UCSD-AML1 (cell line): ENCODE data around the gene TSC1.

Experiments
- DNase-seq: peaks from one replicate; lab custom pipeline; 2025; ENCODE audit not compliant: unreplicated experiment; lab: John Stamatoyannopoulos, UW

Gene TSC1

DNA sequence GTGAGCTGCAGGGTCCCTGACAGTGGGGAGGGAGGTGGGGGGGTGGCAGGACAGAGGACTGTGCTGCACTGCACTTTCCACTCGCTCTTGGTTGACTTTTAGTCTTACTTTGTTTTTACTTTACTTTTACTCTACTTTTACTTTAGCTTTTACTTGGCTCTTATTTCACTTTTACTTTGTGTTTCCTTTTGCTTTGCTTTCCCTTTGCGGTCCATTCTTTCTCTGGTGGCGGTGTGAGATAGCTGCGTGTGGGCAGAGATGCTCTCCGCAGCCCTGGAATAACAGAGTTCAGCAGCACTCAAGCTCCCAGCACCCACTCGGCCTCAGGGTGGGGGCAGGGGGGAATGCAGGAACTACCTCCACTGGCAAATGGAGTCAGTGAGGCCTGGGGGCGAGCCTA, 71.0 kb downstream of the TSC1 start:
- DNase-seq, result no peak

DNA sequence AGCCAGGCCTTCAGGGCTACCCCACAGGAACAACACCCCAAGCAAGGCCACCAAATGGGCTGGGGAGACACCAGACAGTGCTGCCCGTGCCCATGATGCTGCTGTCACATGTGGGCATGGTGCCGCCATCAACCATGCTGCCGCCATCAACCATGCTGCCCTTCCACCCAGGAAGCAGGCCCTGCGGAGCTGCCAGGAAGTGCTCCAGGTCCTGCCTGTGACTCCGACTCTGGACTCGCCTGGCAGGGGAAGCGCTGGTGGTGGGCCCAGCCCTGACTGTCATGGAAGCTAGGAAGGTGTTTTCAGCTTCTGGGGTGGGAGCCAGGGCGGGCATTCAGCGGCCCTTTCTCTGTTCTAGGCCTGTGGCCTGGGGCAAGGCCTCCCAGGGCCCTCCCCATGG, 75.2 kb downstream of the TSC1 start:
- no peak for DNase-seq

DNA sequence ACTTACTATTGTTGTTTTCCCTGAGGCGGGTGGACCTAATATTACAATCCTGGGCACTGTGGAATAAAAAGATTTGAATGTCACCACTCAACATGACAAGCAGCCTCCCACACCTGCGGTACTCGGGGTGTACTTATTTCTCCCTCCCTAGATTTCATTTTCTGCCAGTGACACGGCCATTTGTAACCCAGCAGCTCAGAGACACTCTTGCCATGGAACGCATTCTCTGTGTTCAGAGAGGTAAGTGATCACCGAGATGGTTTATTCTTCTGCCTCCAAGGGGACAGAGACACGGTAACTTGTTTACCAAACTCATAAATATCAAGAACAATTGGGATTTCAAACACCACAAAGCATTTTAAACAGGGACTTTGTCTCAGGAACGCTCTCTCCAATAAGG, 77.5 kb downstream of the TSC1 start:
- no peak for DNase-seq

DNA sequence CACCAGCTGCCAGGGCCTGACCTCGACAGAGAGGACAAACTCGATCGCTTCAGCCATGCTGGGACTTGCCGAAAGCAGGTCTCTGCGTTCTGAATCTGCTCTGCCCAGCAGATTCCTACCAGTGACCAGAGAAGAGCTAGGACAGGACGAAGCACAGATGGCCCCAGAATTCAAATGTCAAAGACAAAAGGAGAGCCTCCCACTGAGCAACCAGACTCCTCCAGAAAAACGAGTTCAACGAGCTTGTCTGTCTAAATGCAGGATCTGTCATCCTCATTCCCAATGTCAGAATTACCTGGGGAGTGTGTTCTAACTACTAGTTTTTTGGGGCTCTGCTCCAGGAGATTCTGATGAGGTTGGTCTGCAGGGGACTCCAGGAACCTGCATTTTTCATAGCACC, 79.7 kb downstream of the TSC1 start:
- no peak for DNase-seq

DNA sequence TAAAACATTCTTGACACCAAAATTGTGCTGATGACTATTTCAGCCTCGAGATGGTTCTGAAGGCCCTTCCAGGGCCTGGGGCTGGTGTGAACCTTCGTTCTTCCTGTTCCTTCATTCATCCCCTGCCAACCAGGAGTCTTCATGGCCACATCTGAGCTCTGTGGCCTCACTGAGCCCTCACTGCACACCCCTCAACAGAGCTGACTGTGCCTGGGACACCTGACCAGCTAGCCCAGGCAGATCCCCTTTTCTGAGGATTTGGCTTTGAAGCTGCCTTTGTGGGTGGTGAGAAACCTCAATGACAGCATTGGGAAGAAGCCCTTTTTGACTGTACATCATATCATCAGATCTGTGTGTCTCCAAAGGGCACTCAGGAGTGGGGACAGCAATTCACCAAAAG, 80.1 kb downstream of the TSC1 start:
- no peak for DNase-seq

DNA sequence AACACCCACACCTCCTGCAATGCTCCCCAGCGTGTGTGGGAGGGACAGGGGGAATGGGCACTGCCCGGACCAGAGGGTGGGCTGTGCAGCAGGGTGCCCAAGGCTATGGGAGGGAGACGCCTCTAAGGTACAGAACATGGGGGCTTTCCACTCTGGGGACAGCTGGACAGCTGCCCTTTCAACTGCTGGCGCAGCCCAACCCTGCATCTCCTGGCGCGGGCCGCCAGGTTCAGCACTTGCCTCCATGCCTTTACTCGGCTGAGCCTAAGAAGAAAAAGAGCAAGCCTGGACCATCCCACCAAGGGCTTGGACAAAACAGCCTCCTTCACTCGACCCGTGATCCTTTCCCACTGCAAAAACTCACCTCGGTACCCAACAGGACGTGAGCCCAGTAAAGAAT, 81.3 kb downstream of the TSC1 start:
- no peak for DNase-seq

DNA sequence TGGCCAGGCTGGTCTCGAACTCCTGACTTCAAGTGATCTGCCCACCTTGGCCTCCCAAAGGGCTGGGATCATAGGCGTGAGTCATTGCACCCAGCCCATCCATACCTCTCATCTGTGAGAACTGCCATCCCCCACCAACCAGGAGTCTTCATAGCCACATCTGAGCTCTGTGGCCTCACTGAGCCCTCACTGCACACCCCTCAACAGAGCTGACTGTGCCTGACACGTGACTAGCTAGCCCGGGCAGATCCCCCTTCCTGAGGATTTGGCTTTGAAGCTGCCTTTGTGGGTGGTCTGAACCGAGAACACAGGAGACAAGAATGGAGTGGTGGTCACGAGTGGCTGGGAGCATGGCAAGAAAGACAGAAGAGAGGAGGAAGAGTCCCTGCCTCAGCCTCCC, 81.9 kb downstream of the TSC1 start:
- no peak for DNase-seq

DNA sequence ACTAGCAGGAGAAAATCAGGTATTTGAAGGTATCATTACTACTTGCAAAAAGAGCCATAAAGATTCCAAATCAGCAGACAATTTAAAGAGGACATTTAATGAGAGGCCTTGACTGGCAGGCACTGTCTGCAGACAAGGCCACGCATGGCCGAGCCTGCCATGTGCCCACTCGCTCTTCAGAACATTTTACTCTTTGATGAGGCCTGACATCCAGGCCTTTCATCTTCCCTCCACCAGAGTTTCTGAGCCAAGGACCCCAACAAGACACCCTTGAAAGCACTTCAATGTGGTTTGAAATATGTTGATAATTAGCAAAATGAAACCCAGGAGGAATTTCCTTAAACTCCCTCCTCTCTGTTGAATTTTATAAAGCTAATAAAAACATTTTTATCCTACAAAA, 82.8 kb downstream of the TSC1 start:
- DNase-seq, result no peak

DNA sequence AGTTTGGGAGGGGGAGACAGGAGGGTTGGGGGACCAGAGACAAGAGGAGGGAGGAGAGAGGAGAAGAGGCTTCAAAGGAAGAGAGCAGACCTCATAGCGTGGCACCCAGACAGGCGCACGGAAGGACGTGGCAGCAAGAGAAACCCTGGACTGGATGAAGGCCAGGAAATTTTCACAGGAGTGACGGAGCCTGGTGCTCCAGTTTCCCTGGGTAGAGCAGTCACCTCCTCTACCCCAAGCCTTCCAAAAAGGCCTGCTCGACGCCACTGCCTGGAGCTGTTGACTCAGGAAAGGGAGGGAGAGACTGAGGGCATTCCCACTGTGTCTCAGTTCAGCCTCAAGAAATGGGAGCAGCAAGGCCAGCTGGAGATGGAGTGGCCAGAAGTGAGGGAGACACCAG, 85.7 kb downstream of the TSC1 start:
- no peak for DNase-seq

DNA sequence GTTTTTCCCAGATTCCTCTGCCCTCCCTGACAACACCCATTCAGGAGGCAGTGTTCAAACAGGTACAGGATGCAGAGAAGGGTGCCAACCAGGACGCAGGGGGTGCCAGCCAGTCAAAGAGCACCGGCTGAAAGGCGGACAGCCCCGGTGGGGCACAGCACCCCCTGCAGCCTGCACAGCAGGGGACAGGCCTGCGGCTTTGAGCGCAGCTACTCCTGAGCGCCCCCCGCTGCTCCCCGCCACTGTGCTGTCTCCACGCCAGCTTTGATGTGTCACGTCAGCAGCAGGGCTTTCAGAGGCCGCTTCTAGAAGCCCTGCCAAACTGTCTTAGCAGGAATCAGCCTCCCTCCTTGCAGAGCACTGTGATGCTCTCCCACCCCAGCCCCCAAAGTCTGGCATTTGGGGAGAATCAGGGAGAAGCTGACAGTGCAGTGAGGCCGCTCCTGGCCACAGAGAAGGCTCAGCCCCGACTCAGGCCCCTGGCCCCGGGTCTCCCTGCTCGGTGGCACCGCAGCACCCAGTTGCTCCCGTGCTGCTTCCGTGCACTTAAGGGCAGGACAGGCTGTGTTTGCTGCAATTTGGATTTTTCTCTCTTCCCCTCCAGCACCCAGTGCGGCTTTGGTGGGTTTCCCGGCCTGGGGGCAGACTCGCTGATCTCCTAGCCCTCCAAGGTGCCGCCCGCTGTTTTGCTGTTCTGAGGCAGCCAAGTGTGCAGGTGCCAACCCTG, 86.6 kb downstream of the TSC1 start:
- no peak for DNase-seq

DNA sequence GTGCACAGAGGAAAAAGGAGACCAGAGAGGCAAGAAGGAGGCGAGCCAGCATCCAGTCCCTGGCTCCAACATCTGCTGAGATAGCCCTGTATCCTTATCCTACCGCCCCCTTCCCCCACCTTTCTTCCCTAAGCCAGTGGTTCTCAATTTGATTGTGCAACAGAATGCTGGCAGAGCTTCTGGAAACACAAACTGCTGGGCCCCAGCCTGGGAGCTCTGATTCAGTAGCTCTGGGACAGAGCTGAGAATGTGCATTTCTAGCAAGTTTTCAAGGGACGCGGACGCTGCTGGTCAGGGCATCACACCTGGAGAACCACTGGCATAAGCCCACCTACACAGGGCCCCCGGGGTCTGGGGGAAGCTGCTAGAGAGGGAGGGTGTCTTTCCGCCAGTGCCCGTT, 87.4 kb downstream of the TSC1 start:
- no peak for DNase-seq

DNA sequence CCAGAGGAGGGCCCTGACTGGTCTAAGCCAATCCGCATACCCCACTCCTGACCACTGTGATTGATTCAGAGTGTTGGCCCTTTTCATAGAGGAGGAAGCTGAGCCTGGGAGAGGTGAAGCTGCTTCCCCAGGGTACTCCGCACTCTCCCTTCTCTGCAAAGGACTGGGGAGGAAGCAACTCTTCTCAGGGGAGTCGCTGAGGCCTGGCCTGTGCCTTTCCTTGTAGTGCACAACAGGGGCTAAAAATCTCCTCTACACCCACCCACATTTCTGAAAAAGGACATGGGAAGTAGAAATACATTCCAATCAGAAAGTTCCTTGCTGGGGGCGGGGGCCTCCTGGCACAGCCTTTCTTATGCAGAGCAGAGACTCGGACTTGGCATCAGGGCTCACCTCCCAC, 88.5 kb downstream of the TSC1 start:
- DNase-seq, result no peak

DNA sequence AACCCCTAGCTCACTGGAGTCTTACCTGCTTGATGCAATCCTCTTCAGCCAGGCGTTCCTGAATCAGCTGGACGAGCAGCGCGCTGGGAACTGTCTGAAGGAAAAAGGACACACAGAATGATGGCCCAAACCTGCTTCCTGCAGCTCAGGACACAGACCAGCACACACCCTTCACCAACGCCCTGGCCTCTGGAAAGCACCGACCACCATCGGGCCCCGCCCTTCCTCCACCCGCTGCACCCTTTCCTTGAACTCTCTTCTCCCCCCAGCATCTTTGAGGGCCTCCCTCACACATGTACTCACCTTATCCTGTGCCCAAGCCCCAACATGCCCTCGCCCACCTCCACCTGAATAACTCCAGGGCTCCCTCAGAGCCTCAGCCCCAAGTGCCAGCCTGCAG, 89.6 kb downstream of the TSC1 start:
- no peak for DNase-seq

DNA sequence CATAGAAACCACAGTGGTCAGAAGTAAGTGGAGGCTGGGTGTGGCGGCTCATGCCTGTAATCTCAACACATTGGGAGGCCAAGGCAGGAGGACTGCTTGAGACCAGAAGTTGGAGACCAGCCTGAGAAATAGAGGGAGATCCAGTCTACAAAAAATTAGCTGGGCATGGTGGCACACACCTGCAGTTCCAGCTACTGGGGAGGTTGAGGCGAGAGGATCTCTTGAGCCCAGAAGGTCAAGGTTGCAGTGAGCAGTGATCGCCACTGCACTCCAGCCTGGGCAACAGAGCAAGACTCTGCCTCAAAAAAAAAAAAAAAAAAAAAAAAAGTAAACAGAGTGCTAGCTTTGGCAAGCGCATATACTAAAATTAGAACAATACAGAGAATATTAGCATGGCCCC, 90.9 kb downstream of the TSC1 start:
- DNase-seq, result no peak

DNA sequence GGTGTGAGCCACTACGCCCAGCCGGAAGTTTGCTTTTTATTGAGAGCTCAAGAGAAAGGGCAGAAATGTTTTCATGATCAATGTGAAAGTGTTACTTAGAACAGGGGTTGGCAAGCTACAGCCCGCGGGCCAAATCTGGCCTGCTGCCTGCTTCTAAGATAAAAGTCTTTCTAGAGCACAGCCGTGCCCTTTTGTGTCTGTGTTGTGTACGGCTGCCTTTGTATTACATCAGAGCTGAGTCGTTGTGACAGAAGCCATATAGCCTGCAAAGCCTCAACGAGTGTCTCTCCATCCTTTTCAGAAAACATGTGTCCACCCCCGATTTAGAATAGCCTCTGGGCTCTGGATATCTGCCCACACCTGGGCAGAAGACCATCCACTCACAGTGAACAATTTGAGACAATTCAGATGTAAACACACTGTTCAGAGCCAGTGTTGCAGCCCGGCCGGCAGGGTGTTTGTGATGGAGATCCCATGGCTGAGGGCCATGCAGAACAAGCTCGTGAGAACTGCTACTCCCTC, 95.2 kb downstream of the TSC1 start:
- no peak for DNase-seq

DNA sequence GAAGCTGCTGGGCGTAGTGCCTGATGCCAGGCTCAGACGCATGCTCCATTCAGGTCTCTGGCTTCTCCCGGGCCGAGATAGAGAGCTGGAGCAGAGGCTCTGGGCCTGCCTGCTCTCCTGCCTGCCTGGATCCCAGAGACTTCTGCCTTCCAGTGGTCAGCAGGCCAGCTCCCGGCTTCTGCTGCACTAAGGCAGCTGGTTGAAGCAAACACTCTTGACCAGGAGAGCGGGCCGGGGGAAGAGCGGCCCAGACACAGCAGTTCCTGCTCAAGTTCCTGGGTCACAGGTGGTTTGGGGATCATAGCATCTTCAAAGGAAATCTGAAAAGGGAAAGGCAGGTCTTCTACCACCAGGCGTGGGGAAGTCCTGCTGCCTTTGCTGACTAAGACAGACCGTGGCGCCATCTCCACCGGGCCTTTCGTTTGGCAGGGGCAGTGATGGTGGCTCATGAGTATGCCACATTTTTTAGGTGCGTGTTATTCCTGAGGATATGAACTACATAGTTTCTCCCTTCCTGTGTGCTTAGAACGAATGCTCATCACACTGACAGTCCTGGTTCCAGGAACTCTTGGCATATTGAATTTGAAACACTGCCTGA, 97.4 kb downstream of the TSC1 start:
- no peak for DNase-seq

DNA sequence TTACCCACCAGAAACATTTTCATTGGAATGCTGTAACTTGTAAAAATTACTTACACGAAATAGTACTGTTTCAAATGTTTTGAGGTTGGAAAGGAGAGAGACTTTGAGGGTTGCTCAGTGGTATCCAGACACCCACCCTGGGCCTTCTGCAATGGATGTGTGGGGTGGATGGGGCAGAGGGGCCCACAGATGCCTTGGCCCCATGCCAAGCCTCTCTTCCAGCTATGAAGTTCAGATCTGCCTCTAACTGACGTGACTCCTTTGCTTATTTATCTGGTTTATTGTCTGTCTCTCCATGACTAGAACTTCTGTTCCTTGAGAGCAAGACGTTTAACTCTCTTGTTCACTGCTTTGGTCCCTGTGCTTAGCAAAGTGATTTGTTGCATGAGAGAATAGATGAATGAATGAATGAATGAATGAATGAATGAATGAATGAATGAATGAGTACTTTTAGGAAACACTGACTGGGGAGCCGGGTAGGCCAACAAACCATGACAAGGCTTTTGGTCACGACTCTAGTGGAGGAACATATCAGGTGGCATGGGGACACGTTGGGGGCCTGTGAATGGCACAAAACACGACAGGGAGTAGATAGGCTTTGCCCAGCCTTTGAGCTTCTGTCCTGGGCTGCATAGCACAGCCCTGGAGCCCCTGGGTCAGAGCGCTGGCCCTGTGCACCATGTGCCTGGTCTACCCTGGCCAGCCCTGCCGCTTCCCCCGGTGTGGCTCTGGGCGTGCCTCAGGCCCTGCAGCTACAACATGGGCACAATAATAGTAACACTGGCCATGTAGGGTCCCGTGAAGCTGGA, 98.1 kb downstream of the TSC1 start:
- DNase-seq, result no peak

DNA sequence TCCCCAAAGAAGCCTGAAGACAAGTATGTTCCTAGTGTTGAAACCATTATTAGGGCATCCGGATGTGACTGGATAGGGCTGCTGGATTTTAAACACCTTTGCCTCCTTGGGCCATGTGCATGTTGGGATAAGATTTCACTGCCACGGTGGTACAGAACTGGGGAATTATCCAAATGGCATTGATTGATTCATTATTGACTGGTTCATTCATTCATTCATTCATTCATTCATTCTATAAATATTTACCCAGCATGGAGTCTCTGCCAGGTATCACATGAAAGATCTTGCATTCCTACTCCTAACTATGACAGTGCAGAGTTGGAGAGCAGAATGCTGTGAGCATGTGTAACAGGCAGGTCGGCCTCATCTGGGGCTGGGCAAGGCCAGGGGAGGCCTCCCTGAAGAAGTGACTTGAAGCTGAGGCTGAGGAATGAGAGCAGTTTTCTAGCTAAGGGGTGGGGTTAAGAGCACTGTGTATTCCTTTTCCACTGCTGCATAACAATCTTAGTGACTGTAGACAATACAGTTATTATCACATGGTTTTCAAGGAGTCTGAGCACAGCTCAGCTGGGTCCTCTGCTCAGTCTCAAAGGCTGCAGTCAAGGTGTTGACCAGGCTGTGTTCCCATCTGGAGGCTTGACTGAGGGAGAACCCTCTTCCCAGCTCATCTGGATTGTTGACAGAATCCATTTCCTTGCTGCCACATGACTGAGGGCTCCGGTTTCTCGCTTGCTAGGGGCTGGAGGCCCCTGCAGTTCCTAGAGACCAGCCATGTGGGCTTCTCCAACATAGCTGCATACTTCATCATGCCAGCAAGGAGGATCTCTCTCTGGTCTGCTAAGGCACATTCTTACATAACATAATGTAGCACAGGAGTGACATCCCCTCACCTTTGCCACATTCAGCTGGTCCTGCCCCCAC, 102.0 kb downstream of the TSC1 start:
- no peak for DNase-seq
